Skin of body (tissue), 2 donors: ENCODE measurements around the gene KRTAP5-1. TPM values are rescaled to one million over a fixed set of nuclear protein-coding genes. Genes with fewer than 3 reads are reported as not detected.
"Not testable (repeated sequence)": the region's sequence is repeated elsewhere in the genome, so short reads cannot be mapped to it uniquely, and the experiment has no call there.

ENCODE experiments used
- DNase-seq: peaks from one replicate; lab custom pipeline; 2025; lab: John Stamatoyannopoulos, UW
- total RNA-seq: library from RNA; depleted of rRNA; stranded (reverse); fragments of >200 nt; gene quantifications from one replicate; pipeline ENCODE4 v1.2.3, GENCODE V29; 2014

The KRTAP5-1 gene
- total RNA-seq, 1 donor from 2014 or later = 0.30 TPM

DNA sequence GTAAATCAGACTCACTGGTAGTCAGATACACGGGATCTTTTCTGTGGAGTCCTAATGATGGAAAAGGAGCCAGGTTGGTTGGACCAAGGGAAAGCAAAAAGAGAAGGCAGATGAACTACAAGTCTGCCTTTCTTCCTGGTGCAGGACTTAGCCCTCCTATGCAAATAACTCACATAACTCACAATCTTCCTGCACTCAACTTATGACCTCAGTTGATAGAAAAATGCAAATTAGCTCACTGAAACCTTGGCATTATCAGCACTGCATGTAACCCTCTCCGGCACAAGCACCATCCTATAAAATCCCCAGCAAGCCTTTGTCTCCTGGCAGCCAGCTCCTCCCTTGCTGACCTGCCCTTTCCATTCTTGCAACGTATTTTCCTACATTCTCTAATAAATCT is 16.6 kb upstream of the KRTAP5-1 start:
- not testable (repeated sequence) for DNase-seq

DNA sequence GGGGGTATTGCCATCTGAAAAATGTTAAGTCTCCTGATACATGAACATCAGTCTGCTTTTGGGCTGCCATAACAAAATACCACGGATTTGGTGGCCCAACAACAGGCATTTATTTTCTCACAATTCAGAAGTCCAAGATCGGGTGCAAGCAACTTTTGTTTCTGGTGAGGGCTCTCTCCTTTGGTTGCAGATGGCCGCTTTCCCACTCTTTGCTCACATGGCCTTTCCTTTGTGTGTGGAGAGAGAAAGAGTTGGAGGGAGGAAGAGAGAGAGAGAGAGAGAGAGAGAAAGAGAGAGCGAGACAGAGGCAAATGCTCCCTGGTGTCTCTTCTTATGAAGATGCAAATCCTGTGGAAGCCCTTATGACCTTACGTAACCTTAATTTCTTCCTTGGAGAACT is 15.5 kb upstream of the KRTAP5-1 start:
- DNase-seq = no peak

DNA sequence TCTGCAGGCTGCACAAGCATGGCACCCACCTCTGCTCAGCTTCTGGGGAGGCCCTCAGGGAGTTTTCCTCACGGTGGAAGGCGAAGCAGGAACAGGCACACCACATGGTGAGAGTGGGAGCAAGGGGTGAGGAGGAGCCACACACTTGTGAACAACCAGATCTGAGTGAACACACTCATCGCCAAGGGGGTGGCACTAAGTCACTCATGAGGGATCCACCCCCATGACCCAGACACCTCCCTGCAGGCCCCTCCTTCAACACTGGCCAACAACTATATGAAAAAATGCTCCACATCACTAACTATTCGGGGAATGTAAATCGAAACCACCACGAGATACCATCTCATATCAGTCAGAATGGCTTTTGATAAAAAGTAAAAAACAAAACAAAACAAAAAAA is 13.7 kb upstream of the KRTAP5-1 start:
- DNase-seq = no peak

DNA sequence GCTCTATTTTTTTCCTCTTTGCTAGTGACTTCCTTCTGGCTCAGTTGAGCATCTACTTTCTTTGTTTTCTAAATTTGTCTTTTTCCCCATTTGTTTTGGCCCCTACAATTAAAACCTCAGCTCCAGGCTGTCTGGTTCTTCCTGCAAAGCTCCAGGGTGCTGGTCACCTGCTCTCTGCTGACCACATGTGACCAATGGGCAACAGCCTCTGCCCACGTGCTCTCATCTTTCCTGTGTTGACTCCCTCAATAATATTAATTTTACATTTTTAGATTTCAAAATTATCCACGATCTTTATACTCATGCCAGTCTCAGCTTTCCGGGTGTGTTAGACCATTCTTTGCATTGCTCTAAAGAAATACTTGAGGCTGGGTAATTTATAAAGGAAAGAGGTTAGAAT is 13.3 kb upstream of the KRTAP5-1 start:
- DNase-seq = not testable (repeated sequence)

DNA sequence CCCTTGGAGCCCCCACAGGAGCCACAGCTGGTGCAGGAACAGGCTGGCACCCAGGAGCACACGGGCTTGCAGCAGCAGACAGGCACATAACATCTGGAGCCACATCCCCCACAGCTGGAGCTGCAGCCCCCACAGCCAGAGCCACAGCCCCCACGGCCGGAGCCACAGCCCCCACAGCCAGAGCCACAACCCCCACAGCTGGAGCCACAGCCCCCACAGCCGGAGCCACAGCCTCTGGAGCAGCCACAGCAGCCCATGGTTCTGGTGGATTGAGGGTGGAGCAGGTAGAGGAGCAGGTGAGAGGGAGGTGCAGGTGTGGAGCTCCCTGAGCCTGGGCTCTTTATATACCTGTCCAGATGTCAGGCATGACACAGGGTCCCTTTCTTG is 12.9 kb upstream of the KRTAP5-1 start, which contains the start of gene KRTAP5-2:
Gene KRTAP5-2 (minus strand): TSS at position 301 of the 387 bp plus-strand sequence. CDS start 44 bp downstream, at position 257.
- DNase-seq = no peak

DNA sequence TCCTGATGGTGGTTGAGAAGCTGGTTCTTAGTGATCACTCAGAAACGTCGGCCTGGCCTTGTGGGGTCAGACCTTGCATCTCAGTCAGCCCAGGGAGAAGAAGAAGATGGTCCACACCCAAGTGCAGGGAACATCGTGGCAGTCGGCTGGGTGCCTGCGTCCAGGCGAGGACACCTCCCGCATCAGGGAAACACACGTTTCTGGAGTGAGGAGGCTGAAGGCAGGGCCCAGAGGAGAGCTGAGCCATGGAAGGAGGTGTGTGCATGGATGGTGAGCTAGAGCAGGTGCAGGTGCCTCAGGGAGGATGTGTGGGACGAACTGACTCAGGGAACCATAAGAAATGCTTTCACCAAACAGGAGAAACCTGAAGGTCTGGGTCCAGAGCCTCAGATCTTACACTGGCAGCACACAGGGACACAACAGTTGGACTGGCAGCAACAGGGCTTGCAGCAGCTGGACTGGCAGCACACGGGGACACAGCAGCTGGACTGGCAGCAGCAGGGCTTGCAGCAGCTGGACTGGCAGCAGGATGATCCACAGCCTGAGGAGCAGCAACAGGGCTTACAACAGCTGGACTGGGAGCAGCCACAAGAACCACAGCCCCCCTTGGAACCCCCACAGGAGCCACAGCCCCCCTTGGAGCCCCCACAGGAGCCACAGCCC is 12.4 kb upstream of the KRTAP5-1 start:
- DNase-seq = no peak

DNA sequence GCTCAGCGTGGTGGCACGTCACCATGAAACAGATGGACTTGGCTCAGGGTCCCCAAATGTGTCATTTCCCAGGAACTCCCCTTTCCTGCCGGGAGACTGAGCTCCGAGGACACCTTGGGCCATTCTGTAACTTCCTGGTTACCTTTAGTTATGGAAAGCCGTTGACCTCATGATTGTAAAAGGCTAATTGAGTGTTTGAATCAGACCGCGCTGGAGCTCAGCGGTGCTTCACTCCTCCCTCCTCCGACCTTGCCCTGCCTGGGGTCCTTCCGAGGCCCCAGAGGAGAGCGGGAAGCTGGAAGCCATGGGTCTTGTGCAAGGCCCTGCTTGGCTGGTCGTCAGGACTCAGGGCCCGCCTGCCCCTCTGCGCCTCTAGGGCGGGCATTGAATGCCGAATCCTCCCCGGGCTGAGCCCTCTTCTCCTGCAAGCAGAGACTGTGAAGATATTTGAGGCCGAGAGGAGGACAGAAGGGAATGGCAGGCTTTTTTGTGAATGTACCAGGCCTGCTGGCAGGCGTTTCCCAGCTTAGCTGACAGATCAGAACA is 11.6 kb upstream of the KRTAP5-1 start:
- not testable (repeated sequence) for DNase-seq

DNA sequence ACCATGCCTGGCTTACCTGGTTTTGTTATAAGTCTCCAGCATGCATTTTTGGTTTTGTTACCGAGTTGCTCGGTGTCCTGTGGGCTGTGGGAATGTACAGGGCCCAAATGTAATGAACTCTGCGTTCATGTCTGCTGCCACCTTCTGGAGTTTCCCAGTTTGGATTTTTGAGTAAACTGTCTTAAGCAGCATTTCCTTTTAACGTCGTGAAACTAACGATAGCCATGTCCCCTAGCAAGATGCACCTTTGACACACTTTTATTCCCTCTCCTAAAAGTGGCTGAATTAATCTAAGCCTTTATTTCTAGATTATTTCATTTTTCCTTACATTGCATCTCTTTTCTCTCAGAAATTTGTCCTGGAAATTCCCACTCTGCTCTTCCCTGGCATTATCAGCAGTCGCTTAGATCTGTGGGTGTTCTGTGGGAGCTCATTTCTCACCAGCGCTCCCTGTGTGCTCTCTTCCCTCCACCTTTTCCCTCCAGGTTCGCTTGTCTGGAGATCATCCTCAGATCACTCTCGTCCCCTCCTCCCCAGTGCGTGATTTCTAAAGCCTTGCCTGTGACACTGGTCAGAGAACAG is 11.0 kb upstream of the KRTAP5-1 start:
- not testable (repeated sequence) for DNase-seq

DNA sequence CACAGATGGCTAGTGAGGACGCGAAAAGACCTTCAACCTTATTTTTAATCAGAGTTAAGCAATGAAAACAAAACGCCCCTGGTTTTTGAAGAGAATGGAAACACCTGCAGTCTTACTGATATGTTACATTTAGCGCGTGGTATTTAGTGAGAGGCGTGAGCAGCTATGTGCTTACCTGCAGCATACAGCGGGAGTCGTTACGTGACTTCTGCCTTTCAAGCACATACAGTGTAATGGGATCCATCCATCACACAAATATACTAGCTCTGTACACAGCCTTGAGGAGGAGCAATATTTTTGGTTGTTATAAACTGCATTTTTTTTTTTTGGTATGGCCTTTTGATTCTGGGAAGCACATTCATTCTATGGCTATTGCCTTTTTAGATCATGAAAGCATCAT is 7.5 kb upstream of the KRTAP5-1 start:
- DNase-seq = no peak

DNA sequence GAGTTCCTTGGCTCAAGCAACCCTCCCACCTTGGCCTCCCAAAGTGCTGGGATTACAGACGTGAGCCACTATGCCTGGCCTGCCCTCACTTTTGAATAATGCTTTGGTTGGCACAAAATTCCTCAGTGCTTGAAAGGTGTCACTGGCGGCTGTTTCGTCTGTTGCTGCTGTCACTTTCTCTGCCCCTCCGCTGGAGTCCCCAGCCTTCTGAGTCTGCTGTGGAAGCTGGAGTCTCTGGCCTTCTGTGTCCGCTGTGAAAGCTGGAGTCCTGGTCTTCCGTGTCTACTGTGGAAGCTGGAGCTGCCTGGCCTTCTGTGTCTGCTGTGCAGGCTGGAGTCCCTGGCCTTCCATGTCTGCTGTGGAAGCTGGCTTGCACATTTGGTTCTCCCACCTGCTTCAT is 4.9 kb upstream of the KRTAP5-1 start:
- no peak for DNase-seq

DNA sequence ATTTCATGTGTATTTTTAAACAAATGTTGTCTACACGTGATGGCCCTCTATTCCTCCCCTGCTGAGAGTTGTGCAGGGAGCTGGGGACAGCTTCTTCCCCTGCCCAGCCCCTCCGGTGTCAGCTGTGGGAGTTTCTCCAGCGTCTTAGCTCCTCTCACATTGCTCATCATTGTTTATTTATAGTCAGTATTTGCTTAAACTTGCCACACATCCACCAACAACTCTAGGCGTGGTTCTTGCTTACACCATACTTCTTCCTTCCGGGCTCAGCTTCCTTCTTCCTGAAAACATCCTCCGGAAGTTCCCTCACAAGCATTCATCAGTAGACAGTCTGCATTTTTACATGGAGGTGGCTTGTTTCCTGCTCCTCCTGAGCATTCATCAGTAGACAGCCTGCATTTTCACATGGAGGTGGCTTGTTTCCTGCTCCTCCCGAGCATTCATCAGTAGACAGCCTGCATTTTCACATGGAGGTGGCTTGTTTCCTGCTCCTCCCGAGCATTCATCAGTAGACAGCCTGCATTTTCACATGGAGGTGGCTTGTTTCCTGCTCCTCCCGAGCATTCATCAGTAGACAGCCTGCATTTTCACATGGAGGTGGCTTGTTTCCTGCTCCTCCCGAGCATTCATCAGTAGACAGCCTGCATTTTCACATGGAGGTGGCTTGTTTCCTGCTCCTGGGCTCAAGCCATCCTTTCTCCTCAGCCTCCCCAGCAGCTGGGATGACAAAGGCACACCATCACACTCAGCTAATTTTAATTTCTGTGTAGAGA is 4.3 kb upstream of the KRTAP5-1 start:
- DNase-seq = not testable (repeated sequence)

DNA sequence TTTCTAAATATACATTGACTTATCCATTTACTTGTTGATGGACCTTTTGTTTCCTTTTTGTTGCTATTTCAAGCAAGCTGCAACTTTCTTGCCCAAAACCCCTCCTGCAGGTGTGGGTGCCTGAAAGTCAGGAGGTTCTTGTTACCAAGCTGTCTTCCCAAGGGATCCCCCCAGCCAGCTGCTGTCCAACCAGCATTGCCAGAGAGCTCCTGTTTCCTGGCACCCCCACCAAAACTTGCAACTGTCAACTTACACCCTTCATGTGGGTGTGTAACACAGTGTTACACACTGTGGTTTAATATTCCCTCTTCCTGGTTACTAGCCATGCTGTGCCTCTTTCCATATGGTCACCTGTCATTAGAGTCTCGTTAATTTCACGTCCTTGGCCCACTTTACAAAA is 1.6 kb upstream of the KRTAP5-1 start:
- DNase-seq = no peak

DNA sequence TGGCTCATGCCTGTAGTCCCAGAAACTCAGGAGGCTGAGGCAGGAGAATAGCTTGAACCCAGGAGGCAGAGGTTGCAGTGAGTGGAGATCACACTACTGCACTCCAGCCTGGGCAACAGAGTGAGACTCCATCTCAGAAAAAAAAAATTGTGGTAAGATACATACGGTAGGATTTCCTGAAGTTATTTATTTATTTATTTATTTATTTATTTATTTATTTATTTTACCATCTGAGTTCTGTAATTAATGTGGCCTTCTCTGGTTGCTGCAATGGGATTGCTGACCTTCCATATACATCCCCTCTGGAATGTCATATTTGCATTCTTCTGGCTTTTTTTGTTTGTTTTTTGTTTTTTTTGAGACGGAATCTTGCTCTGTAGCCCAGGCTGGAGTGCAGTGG is 2.2 kb downstream of the KRTAP5-1 start:
- not testable (repeated sequence) for DNase-seq

DNA sequence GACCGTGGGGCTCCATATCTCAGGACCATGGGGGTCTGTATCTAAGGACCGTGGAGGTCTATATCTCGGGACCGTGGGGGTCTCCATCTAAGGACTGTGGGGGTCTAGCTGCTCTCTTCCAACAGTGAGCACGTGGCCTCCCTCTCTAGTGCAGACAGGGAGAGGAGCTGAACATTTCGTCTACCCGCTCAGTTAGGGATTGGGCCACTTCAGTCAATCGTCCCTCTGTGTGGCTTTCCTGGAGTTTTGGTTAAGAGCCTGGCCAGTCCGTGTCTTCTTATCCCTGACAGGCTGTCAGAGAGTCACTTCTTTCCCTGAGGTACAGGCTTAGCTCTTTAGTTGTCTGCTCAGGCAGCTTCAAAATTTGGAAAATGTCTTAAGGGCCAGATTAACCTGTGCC is 3.1 kb downstream of the KRTAP5-1 start:
- no peak for DNase-seq

DNA sequence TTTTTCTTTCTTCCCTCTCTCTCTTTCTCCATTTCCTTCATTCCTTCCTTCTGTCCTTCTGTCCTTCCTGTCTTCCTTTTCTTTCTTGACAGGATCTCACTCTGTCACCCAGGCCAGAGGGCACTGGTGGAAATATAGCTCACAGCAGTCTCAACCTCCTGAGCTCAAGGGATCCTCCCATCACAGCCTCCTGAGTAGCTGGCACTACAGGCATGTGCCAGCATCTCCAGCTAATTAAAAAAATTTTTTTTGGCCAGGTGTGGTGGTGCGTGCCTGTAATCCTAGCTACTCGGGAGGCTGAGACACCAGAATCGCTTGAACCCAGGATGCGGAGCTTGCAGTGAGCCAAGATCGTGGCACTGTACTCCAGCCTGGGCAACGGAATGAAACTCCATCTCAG is 8.3 kb downstream of the KRTAP5-1 start:
- DNase-seq = no peak

DNA sequence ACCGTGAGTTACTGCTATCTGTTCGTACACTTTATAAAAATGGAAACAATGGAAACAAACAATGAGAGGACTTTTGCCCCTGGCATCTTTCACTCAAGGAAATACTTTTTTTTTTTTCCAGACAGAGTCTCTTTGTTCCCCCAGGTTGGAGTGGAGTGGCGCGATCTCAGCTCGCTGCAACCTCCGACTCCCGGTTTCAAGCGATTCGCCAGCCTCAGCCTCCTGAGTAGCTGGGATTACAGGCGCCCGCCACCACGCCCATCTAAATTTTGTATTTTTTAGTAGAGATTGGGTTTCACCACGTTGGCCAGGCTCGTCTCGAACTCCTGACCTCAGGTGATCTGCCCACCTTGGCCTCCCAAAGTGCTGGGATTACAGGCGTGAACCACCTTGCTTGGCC is 9.3 kb downstream of the KRTAP5-1 start:
- not testable (repeated sequence) for DNase-seq

DNA sequence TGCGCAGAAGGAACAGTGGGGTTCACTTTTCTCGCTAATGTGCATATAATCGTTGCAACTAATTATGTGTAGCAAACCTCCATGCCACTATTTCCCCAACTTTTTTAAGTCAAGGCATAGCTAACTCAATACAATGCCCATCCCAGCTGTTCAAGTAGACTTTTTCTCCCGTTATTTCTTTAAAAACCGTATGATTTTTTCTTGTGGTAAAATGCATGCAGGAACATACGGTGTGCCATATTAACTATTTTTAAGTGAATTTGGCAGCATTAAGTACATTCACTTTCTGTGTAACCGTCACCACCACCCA is 10.2 kb downstream of the KRTAP5-1 start:
- no peak for DNase-seq

DNA sequence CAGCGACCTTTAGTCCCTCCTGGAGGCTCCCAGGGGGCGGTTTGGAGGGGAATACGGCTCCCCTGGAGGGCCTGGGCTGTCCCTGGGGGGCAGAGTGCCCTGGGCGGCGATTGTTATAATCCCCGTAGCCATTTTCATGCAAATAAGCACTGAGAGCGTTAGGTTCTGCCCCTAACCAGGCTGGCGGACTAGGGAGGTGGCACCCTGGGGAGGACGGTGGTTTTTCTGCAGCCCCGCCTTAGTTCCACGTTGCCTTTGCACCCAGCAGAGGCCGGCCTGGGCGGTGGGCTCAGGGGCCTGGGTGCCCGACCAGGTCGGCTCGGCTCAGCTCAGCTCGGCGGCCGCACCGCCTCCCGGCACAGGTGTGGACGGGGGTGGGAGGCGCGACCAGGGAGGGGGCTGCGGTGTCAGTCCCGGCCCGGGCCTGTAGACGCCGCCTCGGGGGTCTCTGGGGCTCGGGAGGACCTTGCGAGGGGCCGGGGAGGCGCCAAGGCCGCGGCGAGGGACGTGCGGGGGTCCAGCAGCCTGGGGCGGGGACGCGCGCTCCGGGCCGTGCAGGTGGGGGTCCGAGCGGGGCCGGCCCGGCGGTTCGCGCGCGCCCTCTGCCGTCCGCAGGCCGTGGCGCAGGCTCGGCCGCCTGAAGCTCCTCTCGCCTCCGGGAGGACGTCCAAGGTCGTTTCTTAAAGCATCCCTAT is 10.7 kb downstream of the KRTAP5-1 start:
- no peak for DNase-seq

DNA sequence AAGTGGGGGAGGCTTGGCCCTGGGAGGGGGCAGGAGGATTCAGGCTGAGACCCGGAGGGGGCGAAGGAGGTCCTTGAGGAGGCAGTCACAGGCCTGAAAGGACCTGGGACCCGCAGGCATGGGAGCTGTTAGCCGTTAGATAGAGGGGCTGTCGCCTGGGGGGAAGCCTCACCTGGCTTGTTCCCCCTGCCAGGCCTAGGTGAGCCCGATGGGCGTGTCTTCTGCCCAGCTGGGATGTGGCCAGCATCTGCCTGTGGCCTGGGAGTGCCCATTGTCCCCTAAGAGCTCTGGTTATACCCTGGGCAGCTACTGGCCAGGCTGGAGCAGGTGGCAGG is 11.2 kb downstream of the KRTAP5-1 start:
- no peak for DNase-seq

DNA sequence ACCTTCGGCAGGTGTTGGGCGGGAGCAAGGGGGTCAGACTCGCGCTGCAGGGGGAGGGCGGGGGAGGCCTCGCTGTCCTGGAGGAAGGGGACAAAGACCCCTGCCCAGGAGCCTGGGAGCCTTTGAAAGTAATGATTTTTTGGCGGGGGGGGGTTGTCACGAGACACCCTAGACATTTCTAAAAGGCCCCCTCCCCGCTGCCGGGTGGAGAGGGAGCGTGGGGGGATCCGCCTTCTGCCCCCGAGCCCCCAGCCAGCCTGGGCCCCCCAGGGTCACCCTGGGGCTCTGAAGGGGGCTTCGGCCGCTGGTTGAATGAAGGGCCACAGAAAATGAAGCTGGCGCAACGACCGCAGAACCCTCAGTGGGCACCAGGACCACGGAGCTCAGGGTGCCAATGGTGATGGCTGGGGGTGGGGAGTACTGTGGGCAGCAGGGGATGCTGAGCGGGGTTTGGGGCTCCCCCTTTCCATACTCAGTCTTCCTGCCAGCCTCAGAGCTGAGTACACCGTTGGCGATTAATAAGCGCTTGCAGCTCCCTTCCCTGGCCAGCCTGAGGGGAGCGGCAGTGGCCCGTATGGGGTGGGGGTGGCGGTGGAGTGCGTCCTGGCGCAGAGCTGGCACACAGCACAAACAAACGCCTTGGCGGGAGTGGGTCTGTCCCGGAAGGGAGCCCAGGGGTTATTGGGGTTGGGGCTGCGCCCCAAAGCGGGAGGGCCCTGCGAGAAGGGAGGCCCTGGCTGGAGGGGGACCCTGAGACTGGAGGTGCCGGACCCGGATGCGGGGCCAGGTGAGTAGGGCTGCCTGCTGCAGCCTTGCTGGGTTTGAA is 11.8 kb downstream of the KRTAP5-1 start:
- no peak for DNase-seq
